HG02610 (cell line): Measurements from ENCODE around the gene SYNDIG1.

ENCODE experiments used
- ATAC-seq: cut with Tn5 transposase; IDR thresholded peaks from one replicate; pipeline ENCODE4 v1.9.1; 2021; ENCODE audit warnings: mild to moderate bottlenecking, moderate library complexity; ENCODE audit not compliant: unreplicated experiment

Gene SYNDIG1

GRCh38 chr20:24701668-24702067 lies 232.2 kb downstream of the SYNDIG1 start:
- ATAC-seq = no peak

DNA sequence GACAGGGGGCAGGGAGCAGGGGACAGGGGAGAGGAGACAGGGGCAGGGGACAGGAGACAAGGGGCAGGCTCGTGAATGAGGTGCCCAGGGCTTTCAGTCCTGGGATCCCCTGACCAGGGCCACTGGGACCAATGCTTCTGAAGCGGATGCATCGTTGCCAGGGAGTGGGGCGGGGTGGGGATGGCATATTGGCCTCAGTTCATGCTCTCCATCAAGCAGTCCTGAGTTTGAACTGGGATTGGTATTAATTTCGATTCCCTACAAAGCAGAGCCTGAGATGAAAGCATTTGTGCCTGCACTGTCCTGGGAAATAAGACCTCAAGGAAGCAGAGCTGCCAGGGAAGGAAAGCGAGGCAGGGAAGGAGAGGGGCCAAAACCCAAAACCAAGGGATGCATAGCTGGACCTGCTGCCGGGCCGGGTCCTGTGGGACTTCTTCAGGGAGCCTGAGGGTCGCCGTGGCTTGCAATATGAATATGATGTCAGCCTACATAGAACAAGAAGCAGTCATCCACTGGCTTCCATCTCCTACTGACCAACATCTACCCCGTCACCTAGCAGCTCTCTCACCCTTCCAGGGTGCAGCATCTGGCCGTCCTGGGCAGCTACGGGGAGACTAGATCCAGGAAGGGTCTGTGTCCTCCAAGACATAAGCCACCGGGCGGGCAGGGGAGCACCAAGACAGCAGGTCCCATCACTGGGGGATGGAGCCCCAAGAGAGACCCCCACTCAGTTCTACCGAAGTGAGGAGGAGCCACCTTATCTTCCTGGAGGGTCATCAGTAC lies 233.3 kb downstream of the SYNDIG1 start:
- no peak for ATAC-seq

- ATAC-seq = no peak
Measured at GRCh38 chr20:24703284-24703610, 233.8 kb downstream of the SYNDIG1 start.

- ATAC-seq = no peak
Measured at GRCh38 chr20:24704899-24705298, 235.5 kb downstream of the SYNDIG1 start.

DNA sequence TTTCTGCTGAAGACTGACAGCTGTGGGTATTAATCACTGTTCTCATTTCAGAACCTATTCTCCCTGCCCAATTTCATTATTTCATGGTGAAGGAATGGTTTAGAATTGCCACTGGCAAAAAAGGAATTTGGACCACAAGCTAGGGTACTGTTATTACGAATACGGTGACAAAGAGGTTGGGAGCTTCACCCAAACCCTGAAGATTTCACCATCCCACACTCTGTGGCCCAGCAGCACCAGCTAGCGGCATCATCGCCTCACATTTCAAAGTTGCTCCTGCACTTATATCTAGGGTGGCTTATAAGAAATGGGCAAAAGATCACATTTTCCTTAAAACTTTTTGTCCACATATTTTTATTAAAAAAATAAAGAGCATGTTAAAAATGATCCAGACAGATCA lies 236.1 kb downstream of the SYNDIG1 start:
- ATAC-seq = no peak

DNA sequence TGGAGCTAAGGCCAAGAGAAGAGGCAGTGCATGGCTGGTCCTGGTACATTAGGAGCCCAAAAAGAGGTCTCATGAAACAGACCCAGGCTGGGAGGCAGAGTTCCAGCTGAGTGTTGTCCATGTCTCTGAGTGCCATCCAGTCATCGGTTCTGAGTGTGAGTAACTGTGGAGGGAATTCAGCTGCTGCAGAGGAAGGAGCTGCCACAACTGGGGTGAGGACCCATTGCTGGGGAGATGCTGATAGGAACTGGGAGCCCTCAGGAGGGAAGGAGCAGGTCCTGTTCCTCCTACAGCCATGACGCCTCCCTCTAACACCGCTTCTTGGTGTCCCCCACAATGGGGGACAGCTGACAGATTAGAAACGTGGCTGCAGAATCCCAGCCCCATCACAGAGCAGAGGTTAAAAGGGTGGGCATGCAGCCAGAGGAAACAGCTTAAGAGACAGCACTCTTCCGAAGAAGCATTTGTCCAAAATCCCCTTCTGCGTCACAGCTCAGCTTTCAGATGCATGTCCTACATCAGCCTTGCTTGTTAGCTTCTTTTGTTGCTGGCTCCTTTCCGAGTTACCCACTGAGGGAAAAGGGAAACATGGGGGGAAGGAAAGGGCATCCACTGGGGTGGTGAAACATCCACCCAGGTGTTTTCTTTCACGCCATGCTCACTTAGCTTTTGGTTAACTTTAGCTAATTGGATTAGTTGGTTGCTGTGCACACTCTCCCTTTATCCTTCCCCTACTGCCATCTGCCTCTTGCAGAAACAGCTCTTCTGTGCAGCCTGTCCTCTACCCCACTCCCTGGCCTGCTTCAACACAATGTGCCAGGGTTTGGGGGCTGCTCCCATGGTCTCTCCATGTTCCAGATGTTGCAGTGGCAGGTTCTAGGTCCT lies 239.2 kb downstream of the SYNDIG1 start:
- no peak for ATAC-seq
